H1 (cell line): ENCODE measurements around the gene FOXL2NB. TPM values are rescaled to one million over a fixed set of nuclear protein-coding genes. Genes with fewer than 3 reads are reported as not detected.

ENCODE experiments used
- CTCF ChIA-PET: fragments of 300-600 bp; sonication (Branson Sonifier 250); formaldehyde crosslinking; loops from one replicate; lab custom pipeline; 2021; ENCODE audit not compliant: partially characterized antibody; lab: Charles Lee
- POLR2A ChIA-PET: fragments of 300-600 bp; sonication (Branson Sonifier 250); formaldehyde crosslinking; loops from one replicate; lab custom pipeline; 2021; ENCODE audit warnings: inconsistent platforms; ENCODE audit not compliant: partially characterized antibody; lab: Charles Lee
- DNase-seq, 2 experiments: peaks; one replicate each; pipeline versions ENCODE4 v3.0.0 to v3.0.0-alpha.2; 2010 to 2022; ENCODE audit warnings: low spot score in 2 of 2, low read depth in 1 of 2, mixed read lengths in 1 of 2
- FAIRE-seq: peaks from 2 replicates; lab custom pipeline; 2011; peaks lifted over from hg19 to GRCh38; lab: Jason Lieb, UNC
- H2AFZ ChIP-seq: 2 replicates; pipeline ENCODE4 v1.8.1; 2012; ENCODE audit warnings: low read length, inconsistent platforms
- H2AK5ac ChIP-seq: 2 replicates; pipeline ENCODE4 v1.6.1; 2013; ENCODE audit warnings: low read depth, low read length
- H2BK120ac ChIP-seq: replicated peaks from 2 replicates; pipeline ENCODE3; 2013; ENCODE audit warnings: low read depth, low read length, inconsistent platforms
- H2BK12ac ChIP-seq: 2 replicates; pipeline ENCODE4 v1.6.1; 2013; ENCODE audit warnings: low read depth, low read length
- H2BK15ac ChIP-seq: 2 replicates; pipeline ENCODE4 v1.6.1; 2013; ENCODE audit warnings: low read length
- H2BK20ac ChIP-seq: 2 replicates; pipeline ENCODE4 v1.6.1; 2013; ENCODE audit warnings: low read length
- H2BK5ac ChIP-seq: 2 replicates; pipeline ENCODE4 v1.6.1; 2013; ENCODE audit warnings: low read depth, low read length
- H3K14ac ChIP-seq: 2 replicates; pipeline ENCODE4 v1.6.1; 2013; ENCODE audit warnings: inconsistent platforms; ENCODE audit not compliant: insufficient read length
- H3K18ac ChIP-seq: 2 replicates; pipeline ENCODE4 v1.6.1; 2013; ENCODE audit warnings: low read length; ENCODE audit errors: extremely low read depth
- H3K23ac ChIP-seq: 2 replicates; pipeline ENCODE4 v1.6.1; 2013; ENCODE audit warnings: inconsistent platforms; ENCODE audit not compliant: insufficient read length
- H3K23me2 ChIP-seq: 2 replicates; pipeline ENCODE4 v1.6.1; 2013; ENCODE audit warnings: low read depth, low read length
- H3K27ac ChIP-seq: 2 replicates; pipeline ENCODE4 v1.6.1; 2011; ENCODE audit warnings: low read depth, low read length, inconsistent platforms
- H3K27me3 ChIP-seq, 4 experiments: replicated peaks in 1 of 4; 1 replicate in 1 of 4; 2 replicates in 3 of 4; pipeline versions ENCODE4 v1.6.1 to v1.8.1; 2011 to 2013; ENCODE audit warnings: low read length in 3 of 4, mild to moderate bottlenecking in 3 of 4, inconsistent platforms in 2 of 4, mixed read lengths in 2 of 4, moderate library complexity in 1 of 4; ENCODE audit not compliant: control insufficient read depth in 3 of 4, insufficient read depth in 3 of 4; ENCODE audit errors: extremely low read depth in 1 of 4
- H3K36me3 ChIP-seq, 4 experiments: 2 replicates each; pipeline versions ENCODE4 v1.6.1 to v1.8.1; 2011 to 2013; ENCODE audit warnings: mild to moderate bottlenecking in 4 of 4, low read length in 3 of 4, moderate library complexity in 2 of 4, control low read depth in 1 of 4, inconsistent platforms in 1 of 4; ENCODE audit not compliant: insufficient read depth in 4 of 4, control insufficient read depth in 2 of 4
- H3K4ac ChIP-seq: replicated peaks from 2 replicates; pipeline ENCODE3; 2013; ENCODE audit warnings: low read length, low read depth, mixed read lengths, inconsistent platforms; ENCODE audit not compliant: insufficient read length
- H3K4me1 ChIP-seq, 4 experiments: replicated peaks in 1 of 4; 1 replicate in 1 of 4; 2 replicates in 3 of 4; pipeline versions ENCODE4 v1.6.1 to v1.8.1; 2011 to 2013; ENCODE audit warnings: low read length in 3 of 4, inconsistent platforms in 2 of 4, mixed read lengths in 1 of 4; ENCODE audit not compliant: insufficient read depth in 4 of 4, control insufficient read depth in 3 of 4
- H3K4me2 ChIP-seq, 2 experiments: 2 replicates each; pipeline versions ENCODE4 v1.6.1 to v1.8.1; 2011 to 2013; ENCODE audit warnings: low read depth in 2 of 2, low read length in 2 of 2, control low read depth in 1 of 2, inconsistent platforms in 1 of 2, mild to moderate bottlenecking in 1 of 2; ENCODE audit not compliant: insufficient read depth in 1 of 2
- H3K4me3 ChIP-seq, 4 experiments: fragments of 200-600, 300-600 bp in 1 of 4; sonication (generic), shearing (Covaris generic), sonication (Bioruptor Twin) in 1 of 4; 2 replicates each; pipeline versions ENCODE4 v1.5.1 to v1.8.1; 2011 to 2016; ENCODE audit warnings: low read length in 4 of 4, low read depth in 3 of 4, control low read depth in 2 of 4, inconsistent platforms in 2 of 4, mild to moderate bottlenecking in 2 of 4, mixed read lengths in 1 of 4, moderate library complexity in 1 of 4; ENCODE audit not compliant: insufficient read depth in 2 of 4; ENCODE audit errors: extremely low read depth in 1 of 4
- H3K56ac ChIP-seq: replicated peaks from 2 replicates; pipeline ENCODE3; 2013; ENCODE audit warnings: low read depth, mild to moderate bottlenecking, mixed read lengths, low read length, inconsistent platforms; ENCODE audit not compliant: insufficient read length
- H3K79me1 ChIP-seq: 2 replicates; pipeline ENCODE4 v1.6.1; 2013; ENCODE audit warnings: low read depth, low read length, control low read depth
- H3K79me2 ChIP-seq, 2 experiments: 2 replicates each; pipeline versions ENCODE4 v1.6.1 to v1.8.1; 2012 to 2013; ENCODE audit warnings: low read length in 2 of 2, mild to moderate bottlenecking in 2 of 2, inconsistent platforms in 1 of 2; ENCODE audit not compliant: insufficient read depth in 2 of 2, control insufficient read depth in 1 of 2
- H3K9ac ChIP-seq, 4 experiments: replicated peaks in 1 of 4; 1 replicate in 1 of 4; 2 replicates in 3 of 4; pipeline versions ENCODE4 v1.6.1 to v1.8.1; 2011 to 2013; ENCODE audit warnings: low read depth in 3 of 4, low read length in 3 of 4, control low read depth in 2 of 4, mild to moderate bottlenecking in 2 of 4, moderate library complexity in 2 of 4, inconsistent platforms in 1 of 4; ENCODE audit errors: extremely low read depth in 1 of 4
- H3K9me3 ChIP-seq, 2 experiments: 2 replicates each; pipeline versions ENCODE4 v1.6.1 to v1.8.1; 2012 to 2013; ENCODE audit warnings: mild to moderate bottlenecking in 2 of 2, moderate library complexity in 2 of 2, control low read depth in 1 of 2, inconsistent platforms in 1 of 2, low read depth in 1 of 2, low read length in 1 of 2, mixed read lengths in 1 of 2; ENCODE audit not compliant: insufficient read depth in 2 of 2
- H4K20me1 ChIP-seq, 2 experiments: replicated peaks in 1 of 2; 2 replicates each; pipeline versions ENCODE3 to v1.8.1; 2011 to 2013; ENCODE audit warnings: inconsistent platforms in 2 of 2, low read length in 2 of 2, mild to moderate bottlenecking in 1 of 2; ENCODE audit not compliant: insufficient read depth in 2 of 2, control insufficient read depth in 1 of 2
- H4K5ac ChIP-seq: 2 replicates; pipeline ENCODE4 v1.6.1; 2013; ENCODE audit warnings: low read length, low read depth, mixed read lengths, inconsistent platforms; ENCODE audit not compliant: insufficient read length
- H4K8ac ChIP-seq: 2 replicates; pipeline ENCODE4 v1.8.0; 2013; ENCODE audit warnings: mild to moderate bottlenecking, moderate library complexity, low read length, inconsistent platforms; ENCODE audit not compliant: insufficient read depth; ENCODE audit errors: extremely low read depth
- H4K91ac ChIP-seq: replicated peaks from 2 replicates; pipeline ENCODE3; 2013; ENCODE audit warnings: low read length, mixed read lengths, inconsistent platforms; ENCODE audit not compliant: insufficient read length
- CBX8 ChIP-seq: fragments of 300-800, 300-1000 bp; sonication (generic); IDR thresholded peaks from 2 replicates; pipeline ENCODE4 v1.7.1; 2016; ENCODE audit warnings: low read depth, low read length, borderline replicate concordance
- EZH2 ChIP-seq: fragments of 200-600 bp; sonication (generic); IDR thresholded peaks from 2 replicates; pipeline ENCODE4 v1.7.1; 2012; ENCODE audit warnings: low read depth, mild to moderate bottlenecking, moderate library complexity, low read length, inconsistent platforms; ENCODE audit not compliant: severe bottlenecking
- JUND ChIP-seq: IDR thresholded peaks from 2 replicates; pipeline ENCODE4 v1.6.1; 2011; ENCODE audit warnings: mild to moderate bottlenecking, improper control_type of control experiment, low read length
- RNF2 ChIP-seq: fragments of 200-900, 300-1000 bp; sonication (generic); IDR thresholded peaks from 2 replicates; pipeline ENCODE4 v1.7.1; 2016; ENCODE audit warnings: borderline replicate concordance, low read depth, mild to moderate bottlenecking, antibody characterized with exemption, low read length; ENCODE audit not compliant: poor library complexity, severe bottlenecking; ENCODE audit errors: missing control alignments
- SAP30 ChIP-seq: fragments of 300-600 bp; sonication (generic); IDR thresholded peaks from 2 replicates; pipeline ENCODE4 v1.7.1; 2012; ENCODE audit warnings: low read length, moderate library complexity, mild to moderate bottlenecking, inconsistent platforms; ENCODE audit not compliant: insufficient read depth, insufficient replicate concordance
- SP1 ChIP-seq: IDR thresholded peaks from 2 replicates; pipeline ENCODE4 v1.6.1; 2011; ENCODE audit warnings: low read depth, low read length
- SUZ12 ChIP-seq: fragments of 200-600 bp; sonication (generic); IDR thresholded peaks from 2 replicates; pipeline ENCODE4 v1.6.1; 2012; ENCODE audit warnings: mild to moderate bottlenecking, inconsistent platforms, low read length, moderate library complexity, mixed read lengths
- WGBS, 2 experiments: shearing (Covaris generic) in 1 of 2; methylation state at CpG; one replicate each; pipeline versions ENCODE4 v1.1.6 to v1.1.7; 2013 to 2015; ENCODE audit warnings: low lambda C conversion rate in 2 of 2, mixed read lengths in 2 of 2, inconsistent platforms in 1 of 2, low coverage in 1 of 2, missing lambda C conversion rate in 1 of 2; ENCODE audit not compliant: insufficient replicate concordance in 2 of 2, insufficient coverage in 1 of 2, insufficient read length in 1 of 2; ENCODE audit errors: extremely low coverage in 1 of 2, missing lambda C conversion rate in 1 of 2; 5-methylcytosine and 5-hydroxymethylcytosine counted together
- polyA plus RNA-seq, 7 experiments: library from polyadenylated mRNA; depleted of rRNA in 3 of 7; stranded (reverse) in 5 of 7; unstranded in 2 of 7; fragments of >200 nt in 5 of 7; fragments of 200-250 nt in 2 of 7; gene quantifications; 1 replicate in 5 of 7; 2 replicates in 1 of 7; 4 replicates in 1 of 7; pipeline versions ENCODE4 v1.2.1 to v1.2.3, GENCODE V29; 2011 to 2013; ENCODE audit warnings: missing spikeins in 2 of 7, mixed read lengths in 2 of 7
- total RNA-seq: library from RNA; stranded (reverse); fragmentation: NEBNext Ultra II Directional; extraction: Animal tissue kit (Norgen Biotek cat#: 25700); gene quantifications from 2 replicates; pipeline ENCODE4 v1.2.1, GENCODE V29; 2021
- TF ChIP-seq, protein P1 (sequence below): IDR thresholded peaks from 2 replicates; pipeline ENCODE4 v1.6.1; 2012; ENCODE audit warnings: inconsistent platforms

The FOXL2NB gene
- total and polyA plus RNA-seq, 2 of the 8 experiments (the other 6 are each of a cell fraction or from before 2014, with no cell fraction given): 5.4 to 7.3 TPM

DNA sequence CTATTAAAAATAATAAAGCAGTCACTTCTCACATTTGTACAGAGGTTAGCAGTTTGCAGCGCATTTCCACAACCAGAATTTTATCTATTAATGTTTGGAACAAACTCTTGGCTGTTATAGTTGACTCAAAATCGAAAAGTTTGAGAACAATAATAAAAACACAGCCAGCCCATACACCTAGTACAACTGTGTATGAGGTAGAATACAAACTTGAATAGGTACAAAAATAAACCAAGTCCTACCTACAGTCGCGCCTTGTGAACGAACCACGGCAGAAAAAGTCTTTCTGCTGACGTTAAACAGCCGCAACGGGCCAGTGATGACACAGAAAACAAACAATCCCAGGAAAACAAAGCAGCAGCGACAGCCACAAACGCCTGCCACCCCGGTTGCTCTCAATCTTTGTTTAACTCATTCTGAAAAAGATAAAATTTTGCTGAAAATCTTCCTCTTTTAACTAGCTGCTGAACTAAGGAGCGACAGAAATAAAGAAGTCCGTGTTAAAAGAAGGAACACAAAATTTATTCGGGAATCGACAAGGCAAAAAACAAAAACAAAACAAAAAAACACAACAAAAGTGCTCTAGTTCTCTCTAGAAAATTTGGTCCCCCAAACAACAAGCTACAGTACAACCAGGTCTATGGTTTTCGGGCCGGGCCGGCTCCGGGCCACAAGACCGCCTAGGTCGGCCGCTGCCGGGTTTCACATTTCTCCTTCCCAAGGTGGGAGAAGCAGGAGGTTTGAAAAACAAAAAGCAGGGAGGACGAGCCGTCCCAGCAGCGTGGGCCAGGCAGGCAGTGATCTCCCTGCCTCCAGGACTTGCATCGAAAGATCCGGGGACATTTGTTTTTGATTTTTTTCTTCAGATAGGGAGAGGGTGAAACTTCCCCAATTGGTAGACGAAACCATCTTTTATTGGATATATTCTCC lies 3.0 kb upstream of the FOXL2NB start:
- Histone ChIP-seq H3K27ac (no peak overlapping the region), H2BK120ac (no peak overlapping the region), H2BK12ac (peak overlapping the region; percentile 65; the same call in 1 of the 2 replicates), H3K23ac (no peak overlapping the region), H3K4me3 (peak overlapping the region in 3 of 4 experiments; percentile 24 to 54 (median 29); a peak in 6 of 8 replicates), H4K20me1 (peaks cover 6 to 25% of the 10 kb centered on the region in 2 experiments), H2BK15ac (no peak overlapping the region), H3K4me1 (peaks cover 7 to 37% (median 18%) of the 10 kb centered on the region in 4 experiments), H2AFZ (no peak overlapping the region), H4K5ac (no peak overlapping the region), H3K79me1 (no peaks in the 10 kb centered on the region), H3K4me2 (peak overlapping the region; percentile 73 to 84), H3K4ac (no peak overlapping the region), H2BK20ac (no peak overlapping the region), H3K36me3 (peaks cover 0 to 4% (median 0%) of the 10 kb centered on the region in 4 experiments; a peak in 1 of 8 replicates), H3K9ac (peak overlapping the region in 1 of 4 experiments; percentile 44; a peak in 1 of 7 replicates), H2BK5ac (no peak overlapping the region), H3K18ac (no peak overlapping the region; the same call in 1 of the 2 replicates), H2AK5ac (peak overlapping the region; percentile 32; the same call in 1 of the 2 replicates), H3K27me3 (peaks cover 84 to 100% (median 95%) of the 10 kb centered on the region in 4 experiments), H3K79me2 (no peaks in the 10 kb centered on the region), H3K14ac (no peak overlapping the region), H4K8ac (no peak overlapping the region), H3K23me2 (peaks cover 18% of the 10 kb centered on the region; the same call in 1 of the 2 replicates), H4K91ac (no peak overlapping the region), H3K9me3 (no peaks in the 10 kb centered on the region; a peak in 1 of 4 replicates), H3K56ac (no peak overlapping the region)
- CTCF ChIA-PET: interaction anchor here (0.6 to 15.6 kb wide), 10 partner anchors 9 to 477 kb away, joined by 3 to 223 read pairs (median 3); no protein-coding TSS in a partner anchor
- no peak for FAIRE-seq
- peak in 1 of 2 experiments; percentile 66 for DNase-seq
- POLR2A ChIA-PET: interaction anchor here (1.5 to 10.0 kb wide), 3 partner anchors 7 to 36 kb away, joined by 4 to 149 read pairs (median 84); no protein-coding TSS in a partner anchor
- WGBS, 2 experiments: 3% methylated on average over 30 of the region's 30 CpGs; no CpG with 5 or more reads in 1 of the 2 experiments
- TF ChIP-seq JUND (no peak), CBX8 (peak; percentile 93), SUZ12 (peak; percentile 54), RNF2 (peak; percentile 98), SP1 (0 out of 2 replicates have a peak, but pooled peaks have one; percentile 46), SAP30 (no peak), EZH2 (peak; percentile 39)
- TF ChIP-seq, protein P1, sequence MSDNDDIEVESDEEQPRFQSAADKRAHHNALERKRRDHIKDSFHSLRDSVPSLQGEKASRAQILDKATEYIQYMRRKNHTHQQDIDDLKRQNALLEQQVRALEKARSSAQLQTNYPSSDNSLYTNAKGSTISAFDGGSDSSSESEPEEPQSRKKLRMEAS: peak; percentile 59; the same call in 1 of the 2 replicates
